ENCODE measurements around the gene GON4L.

- TF ChIP-seq CTCF (IDR thresholded peaks at IDR 0.05) (no peak), POLR2A (IDR thresholded peaks at IDR 0.05) (no peak)
Observed at GRCh38 chr1:155761736-155762405, 95.1 kb downstream of the GON4L start.
